GM18907 (cell line): ENCODE data around the gene MDM1.

Experiments used
- ATAC-seq: cut with Tn5 transposase; IDR thresholded peaks from one replicate; pipeline ENCODE4 v1.9.1; 2021; ENCODE audit warnings: mild to moderate bottlenecking, moderate library complexity; ENCODE audit not compliant: unreplicated experiment

Gene MDM1

DNA sequence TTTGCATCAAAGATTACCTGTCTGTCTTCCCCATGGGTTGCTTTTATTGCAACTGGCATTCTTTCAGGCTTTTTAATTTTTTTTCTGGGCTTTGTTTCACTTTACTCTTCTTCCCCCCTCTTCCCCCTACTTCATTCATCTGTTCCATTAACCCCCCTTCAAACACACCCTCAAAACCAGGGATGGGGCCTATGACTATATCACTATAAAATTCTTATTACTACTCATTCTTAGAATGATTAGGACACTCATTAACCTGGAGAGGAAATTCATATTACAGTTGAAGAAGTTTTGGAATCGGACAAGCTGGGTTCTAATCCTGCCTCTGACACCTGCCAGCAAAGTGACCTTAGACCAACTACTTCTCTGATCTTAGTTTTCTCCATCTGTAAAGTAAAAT lies 24.8 kb upstream of the MDM1 start:
- ATAC-seq, result no peak

DNA sequence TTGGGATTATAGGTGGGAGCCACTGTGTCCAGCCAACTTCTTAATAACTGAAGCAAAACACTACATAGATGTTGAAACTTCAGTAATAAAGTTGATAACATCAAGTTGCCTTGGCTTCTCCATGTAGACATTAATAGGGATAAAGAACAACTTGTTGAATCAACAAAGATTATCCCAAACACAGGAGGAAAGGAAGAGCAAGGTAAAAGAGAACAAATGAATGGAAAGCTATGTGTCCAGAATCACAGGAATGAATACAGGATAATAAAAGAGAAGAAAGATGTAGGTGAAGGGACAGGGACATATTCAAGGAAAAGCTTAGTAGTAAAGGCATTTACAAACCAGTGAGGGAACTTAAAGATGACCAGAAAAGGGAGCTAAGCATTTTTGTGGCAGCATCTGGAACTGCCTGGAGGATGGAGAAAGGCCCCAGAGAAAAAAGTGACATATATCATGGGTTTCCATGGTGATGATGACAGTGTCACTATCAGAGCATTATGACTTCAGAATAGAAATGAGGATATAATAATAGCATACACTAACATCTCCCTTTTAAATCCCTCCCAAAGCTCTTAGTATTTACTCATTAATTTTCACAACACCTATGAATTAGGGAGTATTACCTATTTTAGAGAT lies 24.0 kb upstream of the MDM1 start:
- no peak for ATAC-seq

DNA sequence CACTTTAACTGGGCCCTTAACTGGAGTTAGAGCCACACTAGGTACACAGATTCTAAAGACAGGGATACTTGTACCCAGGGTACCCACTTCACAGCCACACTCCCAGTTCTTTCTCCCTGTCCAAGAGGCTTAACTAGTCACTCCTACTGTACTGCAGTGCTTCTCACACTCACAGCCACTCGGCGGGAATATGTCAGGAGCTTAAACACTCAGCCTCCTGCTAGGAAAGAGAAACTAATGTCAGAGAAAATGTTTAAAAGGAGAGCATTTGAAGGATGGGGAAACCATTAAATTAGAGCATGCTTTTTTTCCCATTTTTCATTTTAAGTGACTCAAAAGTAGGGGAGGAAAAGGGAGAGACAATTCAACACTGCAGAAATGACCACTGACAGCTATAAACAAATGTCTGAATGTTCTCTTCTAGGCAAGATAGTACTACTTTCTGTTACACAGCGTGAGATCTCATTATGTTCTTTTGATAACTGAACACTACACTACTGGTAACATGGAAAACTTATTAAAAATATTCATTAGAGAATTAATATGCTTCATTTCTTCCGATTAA lies 22.9 kb upstream of the MDM1 start:
- ATAC-seq, result no peak

DNA sequence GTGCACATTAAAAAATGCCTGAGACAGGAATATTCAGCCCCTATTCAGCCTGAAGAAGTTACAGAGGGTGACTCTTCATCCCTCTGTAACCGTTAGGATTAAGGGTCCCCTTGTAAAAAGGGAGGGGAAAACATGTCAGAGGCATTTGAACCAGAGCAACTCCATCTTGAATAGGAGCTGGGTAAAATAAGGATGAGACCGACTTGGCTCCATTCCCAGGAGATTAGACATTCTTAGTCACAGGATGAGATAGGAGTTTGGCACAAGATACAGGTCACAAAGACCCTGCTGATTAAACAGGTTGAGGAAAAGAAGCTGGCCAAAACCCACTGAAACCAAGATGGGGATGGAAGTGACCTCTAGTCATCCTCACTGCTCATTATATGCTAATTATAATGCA lies 19.9 kb upstream of the MDM1 start:
- no peak for ATAC-seq

DNA sequence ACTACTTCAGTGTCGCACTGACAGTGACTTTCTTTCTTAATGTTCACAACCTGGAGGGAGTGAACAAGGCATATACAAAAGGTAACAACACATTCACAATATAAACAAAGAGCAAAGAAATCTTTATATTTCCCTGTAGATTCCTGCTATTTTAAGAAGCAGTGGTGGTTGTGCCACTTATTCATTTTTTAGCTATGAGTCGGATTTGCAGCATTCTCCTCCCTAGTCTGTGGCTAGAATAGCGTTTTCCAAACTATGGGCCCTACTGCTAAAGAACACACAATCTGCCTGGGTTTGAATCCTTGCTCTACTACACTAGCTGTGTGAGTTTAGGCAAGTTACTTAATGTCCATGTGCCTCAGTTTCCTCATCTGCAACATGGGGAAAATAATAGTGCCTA lies 18.6 kb upstream of the MDM1 start:
- no peak for ATAC-seq

DNA sequence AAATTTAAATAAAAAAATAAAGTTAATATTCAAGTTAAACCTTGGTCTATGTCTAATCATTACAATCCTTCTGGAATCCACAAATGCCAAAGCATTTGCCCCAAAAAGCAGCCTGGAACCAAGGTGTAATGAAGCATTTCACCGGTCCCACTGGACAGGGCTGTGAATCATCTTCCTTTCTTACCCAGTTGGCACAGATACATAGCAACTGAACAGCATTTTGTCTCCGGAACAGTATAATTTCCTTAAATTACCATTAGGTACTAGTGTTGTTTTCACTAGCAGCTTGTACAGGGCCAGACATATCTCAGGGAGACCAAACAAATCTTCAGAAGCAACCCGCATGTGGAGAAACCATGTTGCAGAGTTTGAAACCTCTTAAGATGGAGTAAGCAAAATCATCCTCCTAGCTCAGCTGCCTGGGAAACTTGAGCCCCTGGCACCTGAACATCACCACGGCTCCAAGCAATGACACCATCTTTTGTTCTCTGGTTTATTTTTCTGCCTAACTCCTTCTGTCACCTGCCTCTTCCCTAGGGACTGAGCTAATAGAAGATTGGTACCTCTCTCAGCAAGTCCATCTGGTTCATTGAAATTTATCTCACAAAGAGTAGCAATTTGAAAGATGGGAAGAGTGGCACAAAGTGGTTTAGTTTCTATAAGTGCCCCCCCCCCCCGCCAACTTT lies 17.9 kb upstream of the MDM1 start:
- ATAC-seq, result no peak

DNA sequence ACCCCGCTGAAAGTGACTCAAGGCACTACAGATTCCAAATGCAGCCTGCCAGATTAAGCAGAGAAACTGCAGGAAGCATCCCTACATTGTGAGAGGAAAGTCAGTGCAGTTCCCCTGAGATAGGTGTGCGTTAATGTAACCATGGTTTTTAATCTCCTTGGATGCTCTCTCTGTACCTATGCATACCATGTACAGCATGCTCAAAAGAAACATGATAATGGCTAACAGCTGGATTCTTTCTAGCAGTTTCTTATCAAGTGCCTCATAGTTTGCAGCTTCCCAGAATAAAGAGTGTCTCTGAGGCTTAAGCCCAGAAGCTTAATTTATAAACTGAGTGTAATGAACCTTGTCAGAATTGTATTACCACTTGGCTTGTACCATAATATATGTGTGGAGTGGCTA lies 17.1 kb upstream of the MDM1 start:
- no peak for ATAC-seq

DNA sequence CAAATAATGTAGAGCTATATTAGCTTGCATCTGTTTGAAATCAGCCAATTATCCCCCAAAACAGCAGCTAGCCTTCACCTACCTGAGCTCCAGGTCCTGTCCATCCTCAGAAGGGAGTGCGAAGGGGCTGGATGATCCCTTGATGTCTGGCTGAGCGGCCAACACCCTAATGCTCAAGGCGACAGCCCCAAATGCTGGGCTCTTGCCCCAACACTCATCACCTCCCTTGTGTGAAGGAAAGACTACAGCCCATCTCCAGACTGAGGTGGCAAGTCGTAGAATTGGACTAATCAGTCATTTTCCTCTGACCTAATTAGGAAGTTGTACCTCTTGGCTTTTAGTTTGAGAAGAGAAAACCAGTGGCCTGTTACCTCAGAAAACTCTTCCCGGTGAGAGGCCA lies 16.3 kb upstream of the MDM1 start:
- ATAC-seq, result no peak

DNA sequence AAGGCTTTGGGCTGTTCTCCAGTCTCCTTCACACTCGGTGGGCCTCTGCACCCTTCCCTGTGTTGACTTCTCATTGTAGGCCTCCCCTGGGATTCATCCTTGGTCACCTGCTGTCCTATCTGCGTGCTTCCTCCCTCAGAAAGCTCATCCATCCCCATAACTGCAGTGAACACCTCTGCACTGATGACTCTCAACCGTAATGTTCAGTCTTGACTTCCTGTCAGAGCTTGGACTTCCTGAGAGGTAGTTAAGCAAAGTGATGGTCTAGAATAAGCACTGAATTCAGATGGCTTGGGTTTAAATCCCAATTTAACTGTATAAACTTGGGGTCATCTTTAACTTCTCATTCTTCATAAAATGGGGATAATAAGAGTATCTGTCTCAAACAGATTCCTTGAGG lies 13.6 kb upstream of the MDM1 start:
- ATAC-seq, result no peak

DNA sequence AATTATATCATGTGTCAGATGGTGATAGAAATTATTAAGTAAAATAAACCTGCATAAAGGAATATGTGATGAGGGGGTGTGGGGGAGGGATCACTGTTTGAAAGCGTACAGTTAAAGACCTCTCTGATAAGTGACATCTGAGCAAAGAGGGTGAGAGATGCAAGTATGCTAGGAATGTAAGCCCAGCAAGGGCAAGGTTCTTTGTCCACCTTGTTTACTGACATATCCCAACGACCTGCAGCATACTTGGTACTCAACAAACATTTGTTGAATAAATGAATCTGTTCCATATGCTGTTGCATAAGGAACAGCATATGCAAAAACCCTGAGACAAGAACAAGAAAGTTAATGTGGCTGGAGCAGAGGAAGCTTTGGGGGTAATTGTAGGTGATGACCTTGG lies 12.0 kb upstream of the MDM1 start:
- no peak for ATAC-seq

DNA sequence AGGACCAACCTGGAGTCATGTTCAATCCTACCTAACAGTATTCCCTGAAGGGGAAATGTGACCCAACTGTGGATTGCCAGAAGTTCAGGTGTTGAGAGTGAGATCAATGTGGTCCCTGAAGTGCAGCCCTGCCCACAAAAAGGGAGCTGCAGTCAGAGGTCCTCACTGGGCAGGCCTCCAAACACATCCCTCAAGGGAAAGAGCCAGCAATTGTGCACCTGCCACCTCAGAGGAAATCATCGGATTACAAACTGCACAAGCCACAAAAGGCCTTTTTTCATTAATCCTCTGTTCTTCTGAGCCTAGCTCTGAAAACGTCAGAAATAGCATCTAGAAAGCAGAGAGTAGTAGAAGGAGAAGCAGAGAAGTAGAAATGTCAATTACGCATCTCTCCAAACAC lies 10.8 kb upstream of the MDM1 start:
- ATAC-seq, result no peak

DNA sequence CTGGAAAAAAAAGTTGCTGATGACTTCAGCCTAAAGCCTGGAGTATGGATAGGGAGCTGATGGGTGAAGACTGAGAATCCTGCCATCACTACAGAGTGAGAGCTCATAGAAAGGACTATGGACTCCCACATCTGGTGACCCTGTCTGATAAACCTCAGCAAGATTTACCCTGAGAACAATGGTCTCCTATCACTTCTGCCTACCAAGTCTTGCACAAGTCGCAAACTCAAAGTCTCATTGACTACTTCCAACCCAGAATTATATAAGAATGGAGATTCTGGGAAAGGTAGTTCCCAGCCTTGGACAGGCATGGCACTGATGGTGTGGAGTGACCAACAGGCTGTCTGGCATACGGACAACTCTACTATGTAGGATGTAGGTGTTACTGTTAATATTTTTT lies 9.7 kb upstream of the MDM1 start:
- no peak for ATAC-seq

DNA sequence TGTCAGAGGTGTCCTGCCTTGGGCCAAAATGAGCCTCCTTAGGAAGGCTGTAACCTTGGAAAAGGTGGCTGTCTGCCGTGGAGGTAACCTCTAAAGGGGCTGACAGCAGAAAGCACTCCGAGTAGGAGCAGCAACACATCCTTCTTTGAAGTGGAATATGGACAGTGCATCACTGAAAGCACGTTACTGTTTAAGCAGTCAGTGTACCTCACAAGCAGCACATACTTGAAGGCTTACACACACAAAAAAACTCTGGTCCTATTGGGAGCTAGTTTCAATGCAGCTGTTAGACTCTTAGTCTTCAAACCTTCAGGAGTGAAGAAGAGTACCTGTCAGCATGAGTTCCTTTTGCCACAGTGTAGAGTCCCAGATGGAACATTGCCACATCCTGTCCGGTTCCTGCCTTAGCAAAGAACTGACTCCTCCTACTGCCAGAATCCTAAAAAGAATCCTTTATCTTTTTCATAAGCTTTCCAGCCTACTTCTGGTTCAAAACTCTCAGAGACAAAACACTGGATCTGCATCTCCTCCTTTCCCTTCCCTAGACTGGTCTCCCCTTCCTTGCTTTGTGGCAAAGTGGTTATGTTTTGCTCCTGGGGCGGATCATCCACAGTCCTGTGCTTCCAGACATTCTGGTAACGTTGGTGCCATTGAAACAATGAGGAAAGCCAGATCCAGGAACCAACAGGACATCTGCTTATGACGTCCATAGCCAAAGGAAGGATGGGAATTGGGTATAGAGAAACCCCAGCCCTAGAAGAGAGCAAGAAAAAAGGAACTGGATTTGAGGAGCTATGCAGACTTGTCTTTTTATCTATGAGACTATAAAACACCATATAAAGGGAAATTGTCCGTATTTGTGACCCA lies 8.5 kb upstream of the MDM1 start:
- no peak for ATAC-seq

DNA sequence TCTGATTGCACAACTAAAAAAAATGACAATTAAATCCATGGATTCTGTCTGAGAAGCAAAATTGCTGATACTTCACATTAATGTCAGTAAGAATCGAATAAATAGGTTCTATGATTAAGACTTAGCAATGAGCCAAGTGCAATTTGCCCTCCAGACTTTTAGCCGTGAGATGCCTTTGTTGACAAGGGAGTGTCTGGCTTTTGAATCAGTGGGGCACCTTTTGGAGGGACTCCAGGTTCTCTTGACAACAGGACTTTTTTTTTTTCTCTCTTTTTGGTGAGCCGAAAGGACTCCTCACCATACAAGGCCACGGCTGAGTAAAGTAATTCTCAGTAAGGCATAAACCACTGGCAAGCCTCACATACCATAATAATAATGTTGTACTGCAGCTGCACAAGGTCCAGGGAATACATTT lies 4.7 kb upstream of the MDM1 start:
- no peak for ATAC-seq

DNA sequence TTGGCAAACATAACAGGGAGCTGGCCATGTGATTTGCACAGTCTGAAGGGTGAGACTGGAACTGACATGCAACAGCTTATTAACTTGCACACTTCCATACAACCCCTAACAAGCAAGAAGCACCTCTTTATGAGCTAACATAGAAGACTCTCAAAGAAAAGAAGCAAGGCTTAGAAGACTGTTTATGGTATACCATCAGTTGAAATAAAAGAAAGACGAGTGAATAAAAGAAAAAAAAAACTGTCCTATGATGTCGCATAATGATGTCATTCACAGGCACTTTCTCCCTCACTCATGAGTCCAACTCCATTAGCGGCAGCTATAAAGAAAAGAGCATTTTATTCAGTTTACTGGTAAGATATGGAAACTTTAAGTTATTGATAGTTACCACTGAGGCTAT lies 3.3 kb upstream of the MDM1 start:
- no peak for ATAC-seq

DNA sequence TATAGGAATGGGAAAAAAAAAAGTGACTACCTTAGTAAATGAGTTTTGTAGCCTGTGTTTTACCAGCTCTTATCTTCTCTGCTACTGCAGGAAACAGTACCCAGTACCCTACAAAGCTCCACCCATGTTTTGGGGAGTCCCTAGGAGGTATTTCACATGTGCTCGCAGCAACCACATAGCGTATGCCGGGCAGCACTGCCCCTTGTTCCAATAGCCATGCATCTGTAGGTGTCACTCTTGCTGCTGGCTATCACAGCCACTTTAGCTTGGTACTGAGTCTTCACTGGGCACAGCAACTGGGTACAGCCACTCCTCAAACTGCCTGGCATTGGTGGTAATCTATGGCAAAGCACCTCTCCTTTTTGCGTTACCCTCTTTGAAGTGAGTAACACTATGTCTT lies 2.0 kb upstream of the MDM1 start:
- no peak for ATAC-seq

DNA sequence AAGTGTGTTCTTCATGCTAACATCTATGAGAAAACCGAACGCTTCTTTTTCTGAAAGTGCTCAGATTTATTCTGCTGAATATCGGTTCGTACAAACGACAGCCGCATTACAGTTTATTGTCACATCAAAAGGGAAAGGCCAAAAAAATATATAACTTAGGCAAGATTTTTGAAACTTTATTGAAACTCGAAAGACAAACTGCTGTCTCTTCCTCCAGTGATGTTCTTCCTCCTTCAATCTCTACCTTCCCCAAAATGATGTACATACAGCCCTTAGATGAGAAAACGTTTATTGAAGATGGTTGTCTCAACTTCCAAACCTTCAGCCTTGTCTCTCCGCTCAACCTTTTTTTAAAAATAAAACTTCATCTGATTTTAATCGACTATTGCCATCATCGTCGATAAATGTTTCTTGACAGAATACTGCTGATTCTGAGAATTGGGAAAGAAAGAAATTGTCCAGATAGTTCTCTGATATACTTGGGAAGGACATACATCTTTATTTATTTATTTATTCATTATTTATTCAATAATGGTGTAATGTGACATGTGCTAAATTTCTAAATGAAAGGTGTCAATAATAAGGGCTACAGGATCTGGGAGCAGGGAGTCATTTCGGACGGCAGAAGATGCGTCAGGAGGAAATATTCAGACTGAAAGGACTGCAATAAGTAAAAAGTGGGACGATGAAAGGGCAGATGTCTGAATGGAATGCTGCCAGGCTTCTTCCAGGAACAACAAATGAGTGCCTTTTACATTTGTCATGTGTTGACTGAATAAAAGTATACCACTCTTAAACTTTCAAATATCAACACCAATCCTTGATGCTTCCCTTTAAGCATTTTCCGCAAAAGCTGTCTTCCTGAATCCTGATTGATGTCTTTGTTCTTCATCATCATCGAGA lies 817 bp upstream of the MDM1 start:
- no peak for ATAC-seq

DNA sequence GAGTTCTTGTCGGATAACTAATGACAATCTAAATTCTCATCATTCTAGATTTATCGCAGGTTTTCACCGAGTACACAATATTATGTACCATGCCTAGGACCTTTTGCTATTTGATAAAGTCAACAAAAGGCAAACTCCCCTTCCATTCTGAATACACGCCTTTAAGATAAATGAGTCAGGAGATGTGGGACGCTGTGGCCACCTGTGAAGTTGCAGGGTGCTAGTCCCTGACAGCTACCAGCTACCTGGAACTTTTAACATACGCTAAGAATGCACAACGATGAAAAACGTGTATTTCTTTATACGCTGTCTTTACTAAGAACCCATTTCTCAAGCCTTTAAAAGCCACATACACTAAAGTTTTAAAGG lies 678 bp downstream of the MDM1 start:
- no peak for ATAC-seq

DNA sequence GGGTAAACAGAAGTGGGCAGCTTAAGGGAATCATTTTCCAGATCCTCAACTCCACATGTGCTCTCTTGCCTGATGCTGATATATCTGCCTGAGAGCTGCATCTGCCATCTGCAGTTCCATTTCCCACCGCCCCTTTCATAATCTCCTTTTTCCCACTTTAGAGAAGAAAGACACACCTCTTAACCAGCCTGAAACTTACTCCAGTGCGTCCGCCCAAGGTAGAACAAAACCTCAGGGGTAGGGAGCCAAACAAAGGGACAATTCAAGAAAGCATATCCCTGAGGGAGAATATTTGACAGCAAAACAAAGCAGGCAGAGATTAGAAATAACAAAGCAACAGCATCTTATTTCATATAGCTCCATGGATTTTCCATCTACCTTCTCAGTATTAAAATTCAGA lies 4.3 kb downstream of the MDM1 start:
- ATAC-seq, result no peak

DNA sequence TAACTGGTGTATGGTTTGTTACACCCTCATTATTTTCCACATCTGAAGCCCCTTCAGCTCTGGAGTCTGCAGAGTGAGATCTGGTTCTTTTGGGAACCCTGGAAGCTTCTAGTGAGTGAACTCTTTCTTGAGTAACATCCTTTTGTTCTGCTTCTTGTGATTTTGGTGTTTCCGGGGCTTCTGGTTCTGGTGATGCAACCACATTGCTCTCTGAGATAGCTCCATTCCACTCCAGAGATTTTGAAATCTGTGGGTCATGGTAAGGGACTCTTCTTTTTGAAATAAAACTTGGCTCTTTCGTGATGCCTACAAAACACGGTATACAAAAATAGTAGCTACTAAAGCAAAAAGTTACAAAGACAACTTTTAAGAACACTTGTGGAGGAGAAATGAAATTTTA lies 5.4 kb downstream of the MDM1 start:
- no peak for ATAC-seq

DNA sequence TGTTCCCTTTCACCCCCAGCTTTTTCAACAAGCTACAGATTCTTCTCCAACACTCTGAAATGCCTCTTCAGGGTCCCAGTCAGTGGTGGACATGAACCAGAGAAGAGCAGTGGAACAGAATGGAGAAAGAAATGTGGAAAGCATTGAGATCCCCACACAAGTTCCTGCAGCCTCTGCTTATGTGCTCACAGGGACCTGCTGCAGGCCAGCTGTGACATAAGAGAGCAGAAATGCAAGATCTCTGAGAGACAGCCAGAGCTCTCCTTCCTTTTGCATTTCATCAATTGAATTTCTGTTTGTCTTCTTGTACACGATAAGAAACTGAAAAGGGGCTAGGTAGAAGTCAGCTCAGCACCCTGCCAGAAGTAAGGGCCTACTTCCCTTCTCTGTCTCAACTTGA lies 6.2 kb downstream of the MDM1 start:
- ATAC-seq, result no peak
